ENCODE results near the gene ZNF407. TPM values are rescaled to one million over a fixed set of nuclear protein-coding genes. Genes with fewer than 3 reads are reported as not detected.

Gene ZNF407
- total RNA-seq, 1 donor from 2014 or later = 24.9 TPM

GRCh38 chr18:74644713-74645112, 47.0 kb downstream of the ZNF407 start:
- TF ChIP-seq CTCF (IDR thresholded peaks at IDR 0.05; ENCODE audit: unreplicated experiment) = no peak
- Mint-ChIP-seq H3K4me1 (peaks cover 21% of the 10 kb centered on the region), H3K27me3 (ENCODE audit: low read depth) (no peaks in the 10 kb centered on the region), H3K4me3 (no peak overlapping the region), H3K36me3 (peaks cover 10% of the 10 kb centered on the region), H3K27ac (no peak overlapping the region), H3K9me3 (no peaks in the 10 kb centered on the region)
- no peak for DNase-seq (ENCODE audit: low spot score in 2 of 2, unreplicated experiment in 2 of 2)

DNA sequence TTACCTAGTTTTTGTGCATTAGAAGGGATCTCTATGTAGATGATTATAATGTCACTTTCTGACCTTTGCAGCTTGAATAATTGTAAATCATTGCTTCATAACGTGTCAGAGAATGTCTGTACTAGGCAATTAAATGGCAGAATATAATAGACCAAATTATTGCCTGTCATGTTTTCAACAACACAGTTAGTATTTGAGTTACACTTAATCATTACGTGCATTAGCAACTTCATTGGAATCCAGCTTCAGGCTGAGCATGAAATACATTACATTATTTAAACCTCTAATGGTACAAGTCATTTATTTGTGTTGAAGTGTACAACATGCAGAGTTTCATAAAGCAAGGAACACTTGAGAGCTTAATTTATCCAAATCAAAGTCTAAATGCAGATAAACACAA, 48.0 kb downstream of the ZNF407 start:
- Mint-ChIP-seq H3K4me1 (peaks cover 21% of the 10 kb centered on the region), H3K9me3 (no peaks in the 10 kb centered on the region), H3K27me3 (ENCODE audit: low read depth) (no peaks in the 10 kb centered on the region), H3K36me3 (peaks cover 10% of the 10 kb centered on the region), H3K27ac (no peak overlapping the region), H3K4me3 (no peak overlapping the region)
- no peak for DNase-seq (ENCODE audit: low spot score in 2 of 2, unreplicated experiment in 2 of 2)
- TF ChIP-seq CTCF (IDR thresholded peaks at IDR 0.05; ENCODE audit: unreplicated experiment) = no peak

- H3K4me1 Mint-ChIP-seq = peaks cover 24% of the 10 kb centered on the region
- H3K27me3 Mint-ChIP-seq (ENCODE audit: low read depth) = no peaks in the 10 kb centered on the region
- no peak for DNase-seq (ENCODE audit: low spot score in 2 of 2, unreplicated experiment in 2 of 2)
- H3K4me3 Mint-ChIP-seq = no peak overlapping the region
- peak overlapping the region; percentile 13 for H3K27ac Mint-ChIP-seq
- peaks cover 10% of the 10 kb centered on the region for H3K36me3 Mint-ChIP-seq
- no peak for TF ChIP-seq CTCF (IDR thresholded peaks at IDR 0.05; ENCODE audit: unreplicated experiment)
- no peaks in the 10 kb centered on the region for H3K9me3 Mint-ChIP-seq
Measured at GRCh38 chr18:74651327-74652128, 53.9 kb downstream of the ZNF407 start.

- peak; percentile 72 for TF ChIP-seq CTCF (IDR thresholded peaks at IDR 0.05; ENCODE audit: unreplicated experiment)
- Mint-ChIP-seq H3K27ac (peak overlapping the region; percentile 11), H3K4me3 (no peak overlapping the region), H3K4me1 (peaks cover 22% of the 10 kb centered on the region), H3K9me3 (no peaks in the 10 kb centered on the region), H3K36me3 (peaks cover 8% of the 10 kb centered on the region), H3K27me3 (ENCODE audit: low read depth) (no peaks in the 10 kb centered on the region)
- DNase-seq (ENCODE audit: low spot score in 2 of 2, unreplicated experiment in 2 of 2) = no peak
Measured at GRCh38 chr18:74652392-74652988, 54.8 kb downstream of the ZNF407 start.

DNA sequence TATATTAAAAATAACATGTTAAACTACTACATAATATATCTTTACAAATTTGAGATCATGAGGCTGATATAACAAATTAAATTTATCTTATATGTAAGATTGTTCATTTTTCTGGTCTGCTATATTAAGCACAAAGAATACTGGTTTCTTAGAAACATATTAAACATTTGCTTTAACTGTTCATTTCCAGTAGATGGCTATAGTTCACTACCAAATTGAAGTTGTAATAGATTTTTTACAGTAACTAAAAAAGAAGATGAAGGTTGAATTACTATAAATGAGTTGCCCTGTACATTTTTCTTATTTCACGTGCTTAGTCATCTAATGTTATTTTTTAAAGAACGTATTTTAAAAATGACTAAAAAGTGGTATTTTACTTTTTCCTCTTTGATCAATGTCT, 57.0 kb downstream of the ZNF407 start:
- Mint-ChIP-seq H3K27ac (no peak overlapping the region), H3K36me3 (no peaks in the 10 kb centered on the region), H3K4me1 (peaks cover 19% of the 10 kb centered on the region), H3K4me3 (no peak overlapping the region), H3K9me3 (no peaks in the 10 kb centered on the region), H3K27me3 (ENCODE audit: low read depth) (no peaks in the 10 kb centered on the region)
- DNase-seq (ENCODE audit: low spot score in 2 of 2, unreplicated experiment in 2 of 2) = no peak
- no peak for TF ChIP-seq CTCF (IDR thresholded peaks at IDR 0.05; ENCODE audit: unreplicated experiment)

All from mesothelial cell of epicardium (in vitro differentiated cells).